Measurements from ENCODE around the gene CHADL.

- TF ChIP-seq, protein P1, sequence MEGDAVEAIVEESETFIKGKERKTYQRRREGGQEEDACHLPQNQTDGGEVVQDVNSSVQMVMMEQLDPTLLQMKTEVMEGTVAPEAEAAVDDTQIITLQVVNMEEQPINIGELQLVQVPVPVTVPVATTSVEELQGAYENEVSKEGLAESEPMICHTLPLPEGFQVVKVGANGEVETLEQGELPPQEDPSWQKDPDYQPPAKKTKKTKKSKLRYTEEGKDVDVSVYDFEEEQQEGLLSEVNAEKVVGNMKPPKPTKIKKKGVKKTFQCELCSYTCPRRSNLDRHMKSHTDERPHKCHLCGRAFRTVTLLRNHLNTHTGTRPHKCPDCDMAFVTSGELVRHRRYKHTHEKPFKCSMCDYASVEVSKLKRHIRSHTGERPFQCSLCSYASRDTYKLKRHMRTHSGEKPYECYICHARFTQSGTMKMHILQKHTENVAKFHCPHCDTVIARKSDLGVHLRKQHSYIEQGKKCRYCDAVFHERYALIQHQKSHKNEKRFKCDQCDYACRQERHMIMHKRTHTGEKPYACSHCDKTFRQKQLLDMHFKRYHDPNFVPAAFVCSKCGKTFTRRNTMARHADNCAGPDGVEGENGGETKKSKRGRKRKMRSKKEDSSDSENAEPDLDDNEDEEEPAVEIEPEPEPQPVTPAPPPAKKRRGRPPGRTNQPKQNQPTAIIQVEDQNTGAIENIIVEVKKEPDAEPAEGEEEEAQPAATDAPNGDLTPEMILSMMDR (conservative IDR thresholded peaks at IDR 0.05; ENCODE audit: low read depth in 2 of 2), result 0 out of 4 replicates have a peak, but pooled peaks of 1 of the 2 experiments have one; percentile 9
- TF ChIP-seq, protein P2, sequence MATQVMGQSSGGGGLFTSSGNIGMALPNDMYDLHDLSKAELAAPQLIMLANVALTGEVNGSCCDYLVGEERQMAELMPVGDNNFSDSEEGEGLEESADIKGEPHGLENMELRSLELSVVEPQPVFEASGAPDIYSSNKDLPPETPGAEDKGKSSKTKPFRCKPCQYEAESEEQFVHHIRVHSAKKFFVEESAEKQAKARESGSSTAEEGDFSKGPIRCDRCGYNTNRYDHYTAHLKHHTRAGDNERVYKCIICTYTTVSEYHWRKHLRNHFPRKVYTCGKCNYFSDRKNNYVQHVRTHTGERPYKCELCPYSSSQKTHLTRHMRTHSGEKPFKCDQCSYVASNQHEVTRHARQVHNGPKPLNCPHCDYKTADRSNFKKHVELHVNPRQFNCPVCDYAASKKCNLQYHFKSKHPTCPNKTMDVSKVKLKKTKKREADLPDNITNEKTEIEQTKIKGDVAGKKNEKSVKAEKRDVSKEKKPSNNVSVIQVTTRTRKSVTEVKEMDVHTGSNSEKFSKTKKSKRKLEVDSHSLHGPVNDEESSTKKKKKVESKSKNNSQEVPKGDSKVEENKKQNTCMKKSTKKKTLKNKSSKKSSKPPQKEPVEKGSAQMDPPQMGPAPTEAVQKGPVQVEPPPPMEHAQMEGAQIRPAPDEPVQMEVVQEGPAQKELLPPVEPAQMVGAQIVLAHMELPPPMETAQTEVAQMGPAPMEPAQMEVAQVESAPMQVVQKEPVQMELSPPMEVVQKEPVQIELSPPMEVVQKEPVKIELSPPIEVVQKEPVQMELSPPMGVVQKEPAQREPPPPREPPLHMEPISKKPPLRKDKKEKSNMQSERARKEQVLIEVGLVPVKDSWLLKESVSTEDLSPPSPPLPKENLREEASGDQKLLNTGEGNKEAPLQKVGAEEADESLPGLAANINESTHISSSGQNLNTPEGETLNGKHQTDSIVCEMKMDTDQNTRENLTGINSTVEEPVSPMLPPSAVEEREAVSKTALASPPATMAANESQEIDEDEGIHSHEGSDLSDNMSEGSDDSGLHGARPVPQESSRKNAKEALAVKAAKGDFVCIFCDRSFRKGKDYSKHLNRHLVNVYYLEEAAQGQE (IDR thresholded peaks at IDR 0.05; ENCODE audit: unreplicated experiment), result peak; percentile 23
- TF ChIP-seq POLR2AphosphoS5 (IDR thresholded peaks at IDR 0.05; ENCODE audit: low read depth) (peak; percentile 54), EZH2 (IDR thresholded peaks at IDR 0.05; ENCODE audit: low read depth, unreplicated experiment) (peak; percentile 44), STAT1 (IDR thresholded peaks at IDR 0.05; ENCODE audit: unreplicated experiment) (no peak), JUNB (IDR thresholded peaks at IDR 0.05; ENCODE audit: unreplicated experiment) (no peak), CREB1 (CRISPR knock-in tag; IDR thresholded peaks at IDR 0.05; ENCODE audit: low read depth) (no peak), ETS1 (IDR thresholded peaks at IDR 0.05) (no peak), NANOG (IDR thresholded peaks at IDR 0.05; ENCODE audit: borderline replicate concordance) (no peak)
Measured at GRCh38 chr22:41197038-41197972, 43.4 kb downstream of the CHADL start.
